Suprapubic skin (tissue), 3 donors: ENCODE results near the gene ZNF672.

Experiments used
- EP300 ChIP-seq: sonication (generic); formaldehyde crosslinking; IDR thresholded peaks from one replicate; pipeline ENCODE4 v1.6.1; 2017; ENCODE audit warnings: antibody characterized with exemption
- TF ChIP-seq, protein P1 (sequence below), 2 donors: fragments of 200-600 bp in 1 of 2; fragments of 450-650 bp in 1 of 2; sonication (generic) in 1 of 2; IDR thresholded peaks; one replicate each; pipeline ENCODE4 v1.5.1; 2016 to 2019; ENCODE audit warnings: antibody characterized with exemption in 2 of 2, mild to moderate bottlenecking in 1 of 2, moderate library complexity in 1 of 2

DNA sequence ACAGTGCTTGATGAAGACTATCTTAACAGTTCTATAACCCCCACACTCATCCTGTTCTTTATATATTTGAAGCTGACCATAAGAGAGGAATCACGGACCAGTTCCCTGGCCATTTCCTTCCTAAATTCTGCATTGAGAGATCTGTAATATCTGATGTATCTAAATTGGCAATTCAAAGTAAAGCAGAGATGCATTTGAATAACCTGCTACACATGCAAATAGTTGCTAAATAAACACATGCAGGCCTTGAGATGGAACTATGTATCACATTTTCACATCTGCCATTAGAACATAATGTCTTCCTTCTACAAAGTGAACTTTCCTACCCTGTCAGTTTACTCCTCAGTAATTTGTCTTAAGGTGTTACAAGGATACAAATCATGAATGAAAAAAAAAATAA is 47.6 kb downstream of the ZNF672 start:
- TF ChIP-seq, protein P1, sequence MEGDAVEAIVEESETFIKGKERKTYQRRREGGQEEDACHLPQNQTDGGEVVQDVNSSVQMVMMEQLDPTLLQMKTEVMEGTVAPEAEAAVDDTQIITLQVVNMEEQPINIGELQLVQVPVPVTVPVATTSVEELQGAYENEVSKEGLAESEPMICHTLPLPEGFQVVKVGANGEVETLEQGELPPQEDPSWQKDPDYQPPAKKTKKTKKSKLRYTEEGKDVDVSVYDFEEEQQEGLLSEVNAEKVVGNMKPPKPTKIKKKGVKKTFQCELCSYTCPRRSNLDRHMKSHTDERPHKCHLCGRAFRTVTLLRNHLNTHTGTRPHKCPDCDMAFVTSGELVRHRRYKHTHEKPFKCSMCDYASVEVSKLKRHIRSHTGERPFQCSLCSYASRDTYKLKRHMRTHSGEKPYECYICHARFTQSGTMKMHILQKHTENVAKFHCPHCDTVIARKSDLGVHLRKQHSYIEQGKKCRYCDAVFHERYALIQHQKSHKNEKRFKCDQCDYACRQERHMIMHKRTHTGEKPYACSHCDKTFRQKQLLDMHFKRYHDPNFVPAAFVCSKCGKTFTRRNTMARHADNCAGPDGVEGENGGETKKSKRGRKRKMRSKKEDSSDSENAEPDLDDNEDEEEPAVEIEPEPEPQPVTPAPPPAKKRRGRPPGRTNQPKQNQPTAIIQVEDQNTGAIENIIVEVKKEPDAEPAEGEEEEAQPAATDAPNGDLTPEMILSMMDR (IDR thresholded peaks at IDR 0.05), result no peak
- TF ChIP-seq EP300, result no peak
